IMR-90 (cell line): Measurements from ENCODE around the gene ASTN2. TPM values are rescaled to one million over a fixed set of nuclear protein-coding genes. Genes with fewer than 3 reads are reported as not detected.

ENCODE experiments used
- ATAC-seq: fragments of 200-7000 bp; cut with Tn5 transposase; 2 replicates; pipeline ENCODE4 v1.9.1; 2020; ENCODE audit warnings: low read depth, mild to moderate bottlenecking, moderate library complexity
- BruUV-seq: library from RNA; stranded (reverse); fragments of 400-500 nt; replicated peaks from 2 replicates; lab custom pipeline; 2021; lab: Mats Ljungman, UMichigan
- CTCF ChIA-PET: fragments of 300-600 bp; formaldehyde crosslinking; extraction: SDS; loops from one replicate; lab custom pipeline; 2021; ENCODE audit warnings: antibody characterized with exemption; lab: Yijun Ruan, JAX
- POLR2A ChIA-PET: fragments of 300-600 bp; sonication (Branson Sonifier 250); formaldehyde crosslinking; loops from one replicate; lab custom pipeline; 2022; ENCODE audit warnings: antibody characterized with exemption; ENCODE audit not compliant: unreplicated experiment; lab: Charles Lee
- DNase-seq: peaks from one replicate; pipeline ENCODE4 v3.0.0; 2013
- H2AFZ ChIP-seq: replicated peaks from 2 replicates; pipeline ENCODE3; 2013; ENCODE audit warnings: low read length, mild to moderate bottlenecking; ENCODE audit not compliant: poor library complexity
- H2AK5ac ChIP-seq: 2 replicates; pipeline ENCODE4 v1.6.1; 2013; ENCODE audit warnings: low read depth, low read length, inconsistent platforms
- H2AK9ac ChIP-seq: replicated peaks from 2 replicates; pipeline ENCODE3; 2013; ENCODE audit warnings: mild to moderate bottlenecking, low read depth, low read length, moderate library complexity; ENCODE audit not compliant: poor library complexity
- H2BK120ac ChIP-seq: 2 replicates; pipeline ENCODE4 v1.6.1; 2013; ENCODE audit warnings: low read depth, low read length, inconsistent platforms
- H2BK15ac ChIP-seq: 3 replicates; pipeline ENCODE4 v1.6.1; 2013; ENCODE audit warnings: low read depth, low read length, inconsistent platforms
- H2BK20ac ChIP-seq: 2 replicates; pipeline ENCODE4 v1.6.1; 2013; ENCODE audit warnings: low read depth, mild to moderate bottlenecking, inconsistent platforms, low read length, moderate library complexity
- H2BK5ac ChIP-seq: 2 replicates; pipeline ENCODE4 v1.6.1; 2013; ENCODE audit warnings: mild to moderate bottlenecking, low read depth, low read length, inconsistent platforms; ENCODE audit not compliant: poor library complexity, severe bottlenecking
- H3K14ac ChIP-seq: replicated peaks from 2 replicates; pipeline ENCODE4 v1.6.1; 2013; ENCODE audit warnings: low read depth, low read length, inconsistent platforms
- H3K18ac ChIP-seq: 2 replicates; pipeline ENCODE4 v1.6.1; 2013; ENCODE audit warnings: low read depth, low read length, control low read depth
- H3K23ac ChIP-seq: 2 replicates; pipeline ENCODE4 v1.6.1; 2013; ENCODE audit warnings: low read depth, low read length, inconsistent platforms
- H3K27ac ChIP-seq: 2 replicates; pipeline ENCODE4 v1.5.1; 2013; ENCODE audit warnings: mild to moderate bottlenecking, control low read depth, low read length; ENCODE audit not compliant: insufficient read depth
- H3K27me3 ChIP-seq: 2 replicates; pipeline ENCODE4 v1.6.1; 2013; ENCODE audit warnings: low read length; ENCODE audit not compliant: control insufficient read depth, insufficient read depth
- H3K36me3 ChIP-seq: 2 replicates; pipeline ENCODE4 v1.6.1; 2013; ENCODE audit warnings: low read length, mixed read lengths; ENCODE audit not compliant: control insufficient read depth, insufficient read depth
- H3K4ac ChIP-seq: 2 replicates; pipeline ENCODE4 v1.6.1; 2013; ENCODE audit warnings: low read depth, low read length, inconsistent platforms
- H3K4me1 ChIP-seq: 2 replicates; pipeline ENCODE4 v1.6.1; 2013; ENCODE audit warnings: low read length, mixed read lengths; ENCODE audit not compliant: control insufficient read depth, insufficient read depth
- H3K4me2 ChIP-seq: 2 replicates; pipeline ENCODE4 v1.6.1; 2013; ENCODE audit warnings: low read depth, mild to moderate bottlenecking, control low read depth, low read length, moderate library complexity
- H3K4me3 ChIP-seq: 2 replicates; pipeline ENCODE4 v1.5.1; 2013; ENCODE audit warnings: low read depth, mild to moderate bottlenecking, control low read depth, low read length, moderate library complexity; ENCODE audit not compliant: insufficient read depth
- H3K56ac ChIP-seq: 2 replicates; pipeline ENCODE4 v1.6.1; 2013; ENCODE audit warnings: low read length, inconsistent platforms; ENCODE audit not compliant: insufficient read depth; ENCODE audit errors: extremely low read depth
- H3K79me1 ChIP-seq, 2 experiments: 2 replicates each; pipeline ENCODE4 v1.6.1; 2013; ENCODE audit warnings: low read length in 2 of 2, inconsistent platforms in 1 of 2, low read depth in 1 of 2
- H3K9ac ChIP-seq: 2 replicates; pipeline ENCODE4 v1.6.1; 2013; ENCODE audit warnings: low read depth, low read length, control low read depth
- H3K9me1 ChIP-seq: 2 replicates; pipeline ENCODE4 v1.6.1; 2013; ENCODE audit warnings: low read length, inconsistent platforms; ENCODE audit not compliant: insufficient read depth
- H3K9me3 ChIP-seq: 2 replicates; pipeline ENCODE4 v1.6.1; 2013; ENCODE audit warnings: low read length; ENCODE audit not compliant: control insufficient read depth, insufficient read depth
- H4K20me1 ChIP-seq: 2 replicates; pipeline ENCODE4 v1.6.1; 2013; ENCODE audit warnings: low read length, inconsistent platforms; ENCODE audit not compliant: insufficient read depth
- H4K5ac ChIP-seq: 2 replicates; pipeline ENCODE4 v1.6.1; 2013; ENCODE audit warnings: mild to moderate bottlenecking, low read depth, low read length, control low read depth
- H4K8ac ChIP-seq, 2 experiments: 2 replicates each; pipeline ENCODE4 v1.6.1; 2013; ENCODE audit warnings: low read depth in 2 of 2, low read length in 2 of 2, control low read depth in 1 of 2, inconsistent platforms in 1 of 2
- H4K91ac ChIP-seq: 2 replicates; pipeline ENCODE4 v1.6.1; 2013; ENCODE audit warnings: low read depth, low read length, inconsistent platforms; ENCODE audit not compliant: insufficient read depth
- BHLHE40 ChIP-seq: fragments of 150-350 bp; IDR thresholded peaks from 2 replicates; pipeline ENCODE4 v1.6.1; 2016; ENCODE audit warnings: mild to moderate bottlenecking, low read depth, low read length
- CEBPB ChIP-seq: IDR thresholded peaks from 2 replicates; pipeline ENCODE4 v1.6.1; 2012; ENCODE audit warnings: low read depth, low read length, improper control_type of control experiment
- CHD1 ChIP-seq: IDR thresholded peaks from 2 replicates; pipeline ENCODE4 v1.6.1; 2012; ENCODE audit warnings: low read depth, low read length, improper control_type of control experiment
- CTCF ChIP-seq: conservative IDR thresholded peaks from 2 replicates; pipeline ENCODE4 v1.5.1; 2012; ENCODE audit warnings: mild to moderate bottlenecking, low read depth, low read length, improper control_type of control experiment
- MAFK ChIP-seq: IDR thresholded peaks from 2 replicates; pipeline ENCODE4 v1.6.1; 2012; ENCODE audit warnings: low read depth, low read length, improper control_type of control experiment
- MAZ ChIP-seq: IDR thresholded peaks from 2 replicates; pipeline ENCODE4 v1.6.1; 2012; ENCODE audit warnings: low read depth, mild to moderate bottlenecking, low read length, improper control_type of control experiment, moderate library complexity, borderline replicate concordance
- MXI1 ChIP-seq: IDR thresholded peaks from 2 replicates; pipeline ENCODE4 v1.6.1; 2012; ENCODE audit warnings: low read depth, mild to moderate bottlenecking, low read length, moderate library complexity, borderline replicate concordance
- NFE2L2 ChIP-seq: fragments of 150-350 bp; IDR thresholded peaks from 2 replicates; pipeline ENCODE4 v1.6.1; 2016; ENCODE audit warnings: low read depth, mild to moderate bottlenecking, low read length
- RAD21 ChIP-seq: IDR thresholded peaks from 2 replicates; pipeline ENCODE4 v1.6.1; 2012; ENCODE audit warnings: low read length, improper control_type of control experiment
- RCOR1 ChIP-seq: IDR thresholded peaks from 2 replicates; pipeline ENCODE4 v1.6.1; 2012; ENCODE audit warnings: mild to moderate bottlenecking, low read length, improper control_type of control experiment; ENCODE audit not compliant: insufficient replicate concordance
- RFX5 ChIP-seq: IDR thresholded peaks from 2 replicates; pipeline ENCODE4 v1.8.0; 2012; ENCODE audit warnings: low read depth, mild to moderate bottlenecking, low read length, moderate library complexity
- USF2 ChIP-seq: fragments of 150-350 bp; IDR thresholded peaks from 2 replicates; pipeline ENCODE4 v1.6.1; 2017; ENCODE audit warnings: mild to moderate bottlenecking, antibody characterized with exemption, low read length, low read depth
- WGBS, 2 experiments: methylation state at CpG; one replicate each; pipeline versions ENCODE4 v1.1.5 to v1.1.7; 2013; ENCODE audit warnings: missing lambda C conversion rate in 2 of 2; ENCODE audit not compliant: insufficient read length in 1 of 2; ENCODE audit errors: extremely low coverage in 2 of 2; 5-methylcytosine and 5-hydroxymethylcytosine counted together
- dilution Hi-C: fragments of 300-500 bp; cut with HindIII; formaldehyde crosslinking; loops from one replicate; pipeline ENCODE4 v1.14.3; 2018; ENCODE audit warnings: low sequenced_read_pairs; ENCODE audit not compliant: unreplicated experiment
- in situ Hi-C: fragments of 300-500 bp; cut with MboI; formaldehyde crosslinking; loops from 3 replicates; pipeline ENCODE4 v1.14.3; 2019; ENCODE audit warnings: low sequenced_read_pairs, inconsistent platforms, mixed read lengths
- intact Hi-C: fragments of 100-400 bp; cut with micrococcal nuclease; formaldehyde crosslinking; loops from 2 replicates; pipeline ENCODE4 v1.10.0; 2022
- polyA plus RNA-seq, 3 experiments: library from polyadenylated mRNA; depleted of rRNA; stranded (reverse); fragments of >200 nt; gene quantifications; 2 replicates each; pipeline ENCODE4 v1.2.3, GENCODE V29; 2012; ENCODE audit warnings: low replicate concordance in 1 of 3
- total RNA-seq: library from RNA; depleted of rRNA; stranded (reverse); fragments of >200 nt; gene quantifications from 2 replicates; pipeline ENCODE4 v1.2.3, GENCODE V29; 2012

Gene ASTN2
- total and polyA plus RNA-seq, 2 of the 4 experiments (the other 2 are of a cell fraction) = 3.8 to 6.8 TPM

- Histone ChIP-seq H2AFZ (no peak overlapping the region), H2BK120ac (no peak overlapping the region), H2AK5ac (no peak overlapping the region), H4K91ac (no peak overlapping the region), H2BK20ac (no peak overlapping the region), H3K9me1 (no peaks in the 10 kb centered on the region), H2AK9ac (no peak overlapping the region), H3K79me1 (no peaks in the 10 kb centered on the region), H3K4me1 (no peaks in the 10 kb centered on the region), H3K27me3 (no peaks in the 10 kb centered on the region), H3K36me3 (no peaks in the 10 kb centered on the region), H3K9me3 (peaks cover 3% of the 10 kb centered on the region; the same call in 1 of the 2 replicates), H3K9ac (no peak overlapping the region), H2BK15ac (no peak overlapping the region), H3K4me2 (no peak overlapping the region), H4K20me1 (no peaks in the 10 kb centered on the region), H3K23ac (no peak overlapping the region), H2BK5ac (no peak overlapping the region), H4K8ac (no peak overlapping the region), H3K4ac (no peak overlapping the region), H3K27ac (no peak overlapping the region), H3K4me3 (no peak overlapping the region), H3K14ac (no peak overlapping the region), H4K5ac (no peak overlapping the region), H3K18ac (no peak overlapping the region), H3K56ac (no peak overlapping the region)
- dilution Hi-C loops (no loop called here), in situ Hi-C loops (no loop called here), intact Hi-C loops (no loop called here)
- CTCF ChIA-PET = no interaction called here
- no CpG with 5 or more reads among the region's 2 CpGs for WGBS, 2 experiments
- TF ChIP-seq RCOR1 (no peak), NFE2L2 (no peak), RAD21 (no peak), CEBPB (no peak), BHLHE40 (no peak), MAFK (no peak), RFX5 (no peak), MAZ (no peak), USF2 (no peak), CHD1 (no peak), CTCF (no peak), MXI1 (no peak)
- no peak for ATAC-seq
- POLR2A ChIA-PET = no interaction called here
- no TSS peak for BruUV-seq
- DNase-seq = no peak
These were observed 100.9 kb downstream of the ASTN2 start for GRCh38 chr9:117313989-117314388.
